ENCODE data around the gene ZNF436.

DNA sequence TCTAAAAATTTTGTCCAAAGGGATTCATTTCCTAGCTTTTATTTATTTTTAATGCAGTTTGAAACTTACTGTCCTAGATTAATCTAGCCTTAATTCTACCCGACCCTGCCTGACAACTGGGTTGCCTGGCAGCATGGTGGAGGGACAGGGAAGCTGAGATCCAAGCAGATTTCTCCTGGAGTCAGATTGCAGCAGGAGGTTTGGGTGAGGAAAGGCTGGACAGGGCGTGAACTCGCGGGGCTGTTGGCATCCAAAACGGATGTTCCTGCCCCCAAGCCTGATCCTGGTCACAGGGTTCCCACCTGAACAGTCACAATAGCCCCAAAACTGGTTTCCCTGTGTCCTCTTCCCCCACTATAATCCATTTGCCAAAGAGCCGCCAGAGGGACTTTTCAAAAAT is 31.7 kb upstream of the ZNF436 start:
- TF ChIP-seq CTCF (IDR thresholded peaks at IDR 0.05; ENCODE audit: insufficient read depth, low read length, poor library complexity, severe bottlenecking) (no peak), EZH2phosphoT487 (conservative IDR thresholded peaks at IDR 0.05; ENCODE audit: low read length) (no peak)
